ENCODE results near the gene RPL22.

GRCh38 chr1:6206520-6206855 is 7.1 kb upstream of the RPL22 start:
- TF ChIP-seq TAF1 (IDR thresholded peaks at IDR 0.05; ENCODE audit: borderline replicate concordance, insufficient read depth, low read length) = no peak
- no peak for TF ChIP-seq POLR2AphosphoS5 (IDR thresholded peaks at IDR 0.05; ENCODE audit: low read depth, low read length)

All from PFSK-1 (cell line).